ENCODE results near the gene JPH2.

DNA sequence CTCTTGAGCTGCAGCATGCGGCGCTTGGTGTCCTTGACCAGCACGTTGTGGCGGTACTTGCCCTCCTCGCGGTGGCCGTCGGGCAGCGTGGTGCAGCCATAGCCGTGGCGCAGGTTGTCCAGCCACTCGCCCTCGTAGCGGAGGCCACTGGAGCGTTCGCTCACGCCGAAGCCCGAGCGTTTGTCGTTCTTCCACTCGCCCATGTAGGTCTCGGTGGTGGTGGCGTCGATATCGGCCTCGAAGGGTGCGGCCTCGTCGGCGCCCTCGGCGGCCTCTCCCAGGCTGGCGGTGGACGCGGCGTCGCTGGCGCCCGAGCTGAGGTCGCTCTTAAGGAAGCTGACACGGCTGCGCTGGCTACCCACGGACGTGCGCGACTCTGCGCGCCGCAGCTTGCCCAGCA lies 27.3 kb downstream of the JPH2 start:
- TF ChIP-seq JUNB (IDR thresholded peaks at IDR 0.05; ENCODE audit: unreplicated experiment) = no peak
- no peak for TF ChIP-seq CTCF (conservative IDR thresholded peaks at IDR 0.05; ENCODE audit: low read depth in 2 of 2)
- TF ChIP-seq EZH2 (IDR thresholded peaks at IDR 0.05; ENCODE audit: low read depth, unreplicated experiment) = no peak
- TF ChIP-seq EZH2phosphoT487 (IDR thresholded peaks at IDR 0.05; ENCODE audit: unreplicated experiment) = no peak
- no peak for TF ChIP-seq POLR2AphosphoS5 (IDR thresholded peaks at IDR 0.05; ENCODE audit: low read depth)
- no peak for TF ChIP-seq REST (IDR thresholded peaks at IDR 0.05; ENCODE audit: unreplicated experiment)
- TF ChIP-seq ZNF331 (CRISPR knock-in tag; IDR thresholded peaks at IDR 0.05; ENCODE audit: low read depth) = no peak
- no peak for TF ChIP-seq ZNF462 (CRISPR knock-in tag; IDR thresholded peaks at IDR 0.05)
- no peak for TF ChIP-seq CREB1 (CRISPR knock-in tag; IDR thresholded peaks at IDR 0.05; ENCODE audit: low read depth)
- no peak for TF ChIP-seq STAT1 (IDR thresholded peaks at IDR 0.05; ENCODE audit: unreplicated experiment)
- no peak for TF ChIP-seq NANOG (IDR thresholded peaks at IDR 0.05; ENCODE audit: borderline replicate concordance)
- TF ChIP-seq ZNF114 (CRISPR knock-in tag; IDR thresholded peaks at IDR 0.05) = no peak
- no peak for TF ChIP-seq ETS1 (IDR thresholded peaks at IDR 0.05)

All from GM23338 (cell line).